ENCODE measurements around the gene CRYBB2.

- TF ChIP-seq CTCF (IDR thresholded peaks at IDR 0.05; ENCODE audit: poor library complexity) (no peak), EZH2phosphoT487 (IDR thresholded peaks at IDR 0.05; ENCODE audit: low read depth, severe bottlenecking, unreplicated experiment) (no peak), EZH2 (IDR thresholded peaks at IDR 0.05; ENCODE audit: borderline replicate concordance) (no peak)
Measured at GRCh38 chr22:25219948-25220442, 556 bp downstream of the CRYBB2 start.

Data from hepatocyte (in vitro differentiated cells).